Stomach smooth muscle (tissue), 2 donors: ENCODE data around the gene BOLA3.
A peak's percentile ranks its signal among the peaks of the same experiment; 100 is the strongest.

Source experiments
- H3K27ac ChIP-seq: one replicate; pipeline ENCODE4 v1.7.0; 2013; ENCODE audit warnings: mild to moderate bottlenecking, low read length, inconsistent platforms
- H3K27me3 ChIP-seq, 2 donors: one replicate each; pipeline ENCODE4 v1.7.0; 2013; ENCODE audit warnings: low read length in 2 of 2; ENCODE audit not compliant: insufficient read depth in 2 of 2, control insufficient read depth in 1 of 2
- H3K36me3 ChIP-seq, 2 donors: one replicate each; pipeline ENCODE4 v1.7.0; 2013; ENCODE audit warnings: low read length in 2 of 2; ENCODE audit not compliant: control insufficient read depth in 2 of 2, insufficient read depth in 2 of 2
- H3K4me1 ChIP-seq: one replicate; pipeline ENCODE4 v1.7.0; 2013; ENCODE audit warnings: low read length; ENCODE audit not compliant: control insufficient read depth, insufficient read depth
- H3K4me3 ChIP-seq, 2 donors: one replicate each; pipeline ENCODE4 v1.7.0; 2013; ENCODE audit warnings: low read length in 2 of 2
- H3K9ac ChIP-seq, 2 donors: one replicate each; pipeline ENCODE4 v1.7.0; 2013; ENCODE audit warnings: low read length in 2 of 2, mild to moderate bottlenecking in 1 of 2
- H3K9me3 ChIP-seq, 2 donors: one replicate each; pipeline ENCODE4 v1.7.0; 2013; ENCODE audit warnings: low read length in 2 of 2; ENCODE audit not compliant: control insufficient read depth in 2 of 2
- donor health status: healthy.
- donor health status: Pancreatic carcinoma.

The BOLA3 gene

DNA sequence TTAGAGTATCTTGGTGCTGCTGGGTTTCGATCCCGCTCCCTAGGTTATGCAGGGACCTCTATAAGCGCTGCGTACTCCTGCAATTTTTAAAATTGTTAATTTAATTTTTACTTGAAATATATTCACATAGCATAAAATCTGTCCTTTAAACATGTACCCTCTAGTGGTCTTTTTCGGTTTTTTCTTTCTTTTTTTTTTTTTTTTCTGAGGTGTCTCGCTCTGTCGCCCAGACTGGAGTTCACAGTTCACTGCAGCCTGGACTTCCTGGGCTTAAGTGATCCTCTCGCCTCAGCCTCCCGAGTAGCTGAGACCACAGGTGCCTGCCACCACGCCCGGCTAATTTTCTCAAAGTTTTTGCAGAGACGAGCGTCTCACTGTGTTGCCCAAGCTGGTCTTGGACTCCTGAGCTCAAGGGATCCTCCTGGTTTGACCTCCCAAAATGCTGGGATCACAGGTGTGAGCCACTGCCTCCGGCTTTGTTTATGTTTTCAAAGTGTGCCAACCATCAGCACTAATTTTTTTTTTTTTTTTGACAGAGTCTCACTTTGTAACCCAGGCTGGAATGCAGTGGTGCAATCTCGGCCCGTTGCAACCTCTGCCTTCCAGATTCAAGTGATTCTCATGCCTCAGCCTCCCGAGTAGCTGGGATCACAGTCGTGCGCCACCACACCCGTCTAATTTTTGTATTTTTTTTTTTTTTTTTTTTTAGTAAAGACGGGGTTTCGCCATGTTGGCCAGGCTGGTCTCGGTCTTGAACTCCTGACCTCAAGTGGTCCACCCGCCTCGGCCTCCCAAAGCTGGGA is 31.6 kb upstream of the BOLA3 start:
- Histone ChIP-seq H3K9ac (peak overlapping the region in 1 of 2 donors; percentile 29), H3K27ac (no peak overlapping the region)

DNA sequence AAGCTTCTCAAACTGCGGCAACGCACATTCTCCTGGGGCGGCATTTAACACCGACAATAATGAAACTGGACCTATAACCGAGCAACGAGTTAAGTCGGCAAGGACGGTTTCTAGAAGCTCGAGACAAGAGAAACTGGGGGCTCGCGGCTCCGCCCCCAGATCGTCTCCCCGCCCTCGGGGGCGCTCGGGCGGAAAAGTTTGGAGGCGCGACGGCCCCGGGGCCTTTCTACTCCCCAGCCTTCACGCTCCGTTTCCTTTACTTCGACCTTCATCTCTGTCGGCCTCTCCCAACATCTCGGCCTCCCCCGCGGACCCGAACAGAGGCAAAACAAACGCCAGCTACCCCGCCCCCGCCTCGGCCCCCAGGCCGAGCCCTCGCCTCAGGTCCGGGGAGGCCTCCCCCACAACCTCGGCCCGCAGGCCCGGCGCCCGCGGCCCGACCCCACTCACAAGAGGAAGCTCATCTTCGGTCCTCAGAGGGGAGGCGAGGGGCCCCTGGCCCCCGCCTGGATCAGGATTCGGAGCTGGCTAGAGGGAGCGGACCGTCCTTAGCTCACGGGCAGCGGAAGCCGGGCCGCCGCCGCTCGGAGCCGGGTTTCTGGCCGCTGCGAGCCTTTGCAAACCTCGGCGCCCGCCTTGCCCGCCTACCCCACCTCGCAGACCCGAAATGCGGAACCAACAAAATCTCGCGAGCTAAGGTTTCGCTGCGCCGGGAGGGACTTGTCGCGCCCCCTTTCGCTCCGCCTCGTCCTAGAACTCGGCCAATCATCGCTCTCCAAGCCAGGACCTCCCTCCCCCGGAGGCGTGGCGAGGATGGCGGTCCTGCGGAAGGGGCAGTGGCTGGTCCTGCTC is 30.7 kb upstream of the BOLA3 start, which contains the start of gene MOB1A:
TSS of gene MOB1A (minus strand) at position 669 of the 852 bp plus-strand sequence. CDS start at position 464, 205 bp downstream.
- Histone ChIP-seq H3K4me3 (peak within 1 kb of the TSS; percentile 70 to 88), H3K9me3 (no peaks in the 10 kb centered on the region), H3K27ac (peak within 1 kb of the TSS; percentile 88), H3K27me3 (no peaks in the 10 kb centered on the region), H3K4me1 (peaks cover 13% of the 10 kb centered on the region), H3K36me3 (no peaks in the 10 kb centered on the region), H3K9ac (peak within 1 kb of the TSS; percentile 89 to 94)

More for the DNA sequence above, 31.6 kb upstream of the BOLA3 start:
- Histone ChIP-seq H3K36me3 (no peaks in the 10 kb centered on the region), H3K27me3 (no peaks in the 10 kb centered on the region), H3K4me1 (peaks cover 13% of the 10 kb centered on the region), H3K4me3 (peak overlapping the region; percentile 70 to 88), H3K9me3 (no peaks in the 10 kb centered on the region)

DNA sequence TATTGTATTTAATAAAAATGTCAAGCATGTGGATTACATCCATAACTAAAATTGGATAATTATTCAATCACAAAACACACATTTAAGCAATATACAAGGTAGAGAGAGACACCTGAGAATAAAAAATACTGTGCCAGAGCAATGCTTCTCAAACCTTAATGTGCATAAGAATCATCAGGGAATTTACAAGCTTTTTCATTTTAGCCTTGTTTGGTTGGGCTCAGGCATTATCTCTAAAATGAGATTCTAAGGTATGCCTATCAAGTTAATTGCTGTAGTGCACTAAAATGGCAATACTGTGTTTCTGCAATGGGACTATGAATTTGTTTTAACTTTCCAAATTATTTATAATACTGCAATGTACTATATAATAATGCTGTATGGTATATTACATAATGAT is 30.0 kb upstream of the BOLA3 start:
- H3K27ac ChIP-seq: peak overlapping the region; percentile 88
- H3K9ac ChIP-seq: peak overlapping the region; percentile 89 to 94
- H3K9me3 ChIP-seq: no peaks in the 10 kb centered on the region
- H3K4me3 ChIP-seq: peak overlapping the region; percentile 70 to 88
- no peaks in the 10 kb centered on the region for H3K36me3 ChIP-seq
- H3K4me1 ChIP-seq: peaks cover 13% of the 10 kb centered on the region
- no peaks in the 10 kb centered on the region for H3K27me3 ChIP-seq

DNA sequence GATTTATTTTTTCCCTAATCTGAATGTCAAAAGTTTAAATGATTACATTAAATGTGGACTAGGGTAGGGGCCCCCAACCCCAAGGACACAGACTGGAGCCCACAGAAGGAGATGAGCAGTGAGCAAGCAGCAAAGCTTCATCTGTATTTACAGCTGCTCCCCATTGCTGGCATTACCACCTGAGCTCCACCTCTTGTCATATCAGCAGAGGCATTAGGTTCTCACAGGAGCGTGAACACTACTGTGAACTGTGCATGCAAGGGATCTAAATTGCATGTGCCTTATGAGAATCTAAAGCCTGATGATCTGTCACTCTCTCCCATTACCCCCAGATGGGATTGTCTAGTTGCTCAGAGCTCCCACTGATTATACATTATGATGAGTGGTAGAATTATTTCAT is 27.2 kb upstream of the BOLA3 start:
- Histone ChIP-seq H3K4me3 (no peak overlapping the region), H3K4me1 (peaks cover 13% of the 10 kb centered on the region), H3K27me3 (no peaks in the 10 kb centered on the region), H3K36me3 (peaks cover 1 to 4% of the 10 kb centered on the region in 2 donors), H3K9me3 (no peaks in the 10 kb centered on the region), H3K27ac (no peak overlapping the region), H3K9ac (no peak overlapping the region)

DNA sequence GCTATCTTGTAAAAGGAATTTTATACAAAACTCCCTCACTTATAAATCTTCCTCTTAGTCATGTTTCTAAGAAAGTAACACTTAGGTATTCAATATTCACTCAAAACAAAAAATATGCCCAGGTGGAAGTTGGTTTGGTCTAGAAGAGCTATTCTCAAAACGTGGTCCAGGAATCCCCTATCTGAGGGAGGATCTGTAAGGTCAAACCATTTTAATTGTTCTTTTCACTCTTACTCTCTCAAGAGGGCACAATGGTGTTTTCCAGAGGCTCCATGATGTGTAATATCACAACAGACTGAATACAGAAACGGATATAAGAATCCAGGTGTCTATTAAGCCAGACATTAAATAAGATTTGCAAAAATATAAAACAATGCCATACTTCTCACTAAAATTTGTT is 21.0 kb upstream of the BOLA3 start:
- no peaks in the 10 kb centered on the region for H3K9me3 ChIP-seq
- no peak overlapping the region for H3K4me3 ChIP-seq
- peaks cover 28 to 30% of the 10 kb centered on the region in 2 donors for H3K36me3 ChIP-seq
- H3K9ac ChIP-seq: no peak overlapping the region
- no peaks in the 10 kb centered on the region for H3K27me3 ChIP-seq
- no peaks in the 10 kb centered on the region for H3K4me1 ChIP-seq
- H3K27ac ChIP-seq: no peak overlapping the region

DNA sequence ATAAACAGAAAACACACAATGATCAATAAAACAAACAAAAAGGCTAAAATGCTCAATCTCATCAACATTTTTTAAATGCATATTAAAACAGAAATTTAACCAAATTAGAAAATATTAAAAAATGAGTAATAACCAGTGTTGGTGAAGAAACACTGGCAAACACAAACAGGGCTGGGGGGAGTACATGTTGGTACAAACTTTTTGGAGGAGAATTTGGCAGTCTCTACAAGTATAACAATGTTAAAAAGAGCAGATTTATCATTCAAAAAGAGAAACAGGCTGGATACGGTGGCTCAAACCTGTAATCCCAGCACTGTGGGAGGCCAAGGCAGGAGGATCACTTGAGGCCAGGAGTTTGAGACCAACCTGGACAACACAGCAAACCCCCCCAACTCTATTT is 17.0 kb upstream of the BOLA3 start:
- H3K27ac ChIP-seq: no peak overlapping the region
- H3K4me3 ChIP-seq: no peak overlapping the region
- no peaks in the 10 kb centered on the region for H3K27me3 ChIP-seq
- no peak overlapping the region for H3K9ac ChIP-seq
- no peaks in the 10 kb centered on the region for H3K4me1 ChIP-seq
- H3K9me3 ChIP-seq: no peaks in the 10 kb centered on the region
- peaks cover 24 to 33% of the 10 kb centered on the region in 2 donors for H3K36me3 ChIP-seq

DNA sequence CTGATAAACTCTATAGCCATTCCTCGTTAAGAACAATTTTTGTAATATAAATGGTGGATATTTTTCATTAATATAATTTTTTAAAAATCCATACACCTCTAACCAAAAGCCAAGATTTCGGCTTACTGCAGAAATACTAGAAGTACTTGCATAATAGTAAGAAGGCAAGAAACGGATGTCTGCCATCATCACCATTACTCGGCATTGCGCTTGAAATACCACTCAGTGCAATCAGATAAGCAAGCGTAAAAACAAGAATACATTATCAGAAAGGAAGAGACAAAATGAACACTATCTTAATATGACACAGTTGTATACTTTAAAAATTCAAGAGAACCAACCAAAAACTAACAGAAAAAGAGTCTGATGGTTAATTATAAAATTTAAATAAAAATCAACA is 15.2 kb upstream of the BOLA3 start:
- no peak overlapping the region for H3K4me3 ChIP-seq
- H3K4me1 ChIP-seq: no peaks in the 10 kb centered on the region
- peaks cover 31 to 35% of the 10 kb centered on the region in 2 donors for H3K36me3 ChIP-seq
- no peak overlapping the region for H3K27ac ChIP-seq
- no peaks in the 10 kb centered on the region for H3K27me3 ChIP-seq
- H3K9ac ChIP-seq: no peak overlapping the region
- H3K9me3 ChIP-seq: no peaks in the 10 kb centered on the region

DNA sequence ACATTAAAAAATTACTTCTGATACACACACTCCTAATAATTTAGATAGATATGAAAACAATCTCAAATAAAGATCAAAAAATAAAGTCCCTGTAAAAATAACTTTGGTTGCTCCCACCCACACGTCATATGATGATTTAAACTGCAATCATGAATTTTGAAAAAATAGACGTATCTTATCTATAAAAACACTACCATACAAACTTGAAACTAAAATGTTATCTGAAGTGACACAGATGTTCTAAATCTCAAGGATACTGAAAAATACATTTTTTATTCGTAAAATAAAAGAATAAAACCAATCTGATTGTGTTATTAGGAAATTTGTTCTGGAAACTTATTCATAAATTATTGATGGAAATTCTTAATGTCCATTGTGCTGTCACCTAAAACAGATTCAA is 8.1 kb upstream of the BOLA3 start:
- H3K36me3 ChIP-seq: peaks cover 22 to 35% of the 10 kb centered on the region in 2 donors
- no peak overlapping the region for H3K9ac ChIP-seq
- H3K27me3 ChIP-seq: no peaks in the 10 kb centered on the region
- H3K27ac ChIP-seq: no peak overlapping the region
- H3K4me3 ChIP-seq: no peak overlapping the region
- no peaks in the 10 kb centered on the region for H3K9me3 ChIP-seq
- no peaks in the 10 kb centered on the region for H3K4me1 ChIP-seq

DNA sequence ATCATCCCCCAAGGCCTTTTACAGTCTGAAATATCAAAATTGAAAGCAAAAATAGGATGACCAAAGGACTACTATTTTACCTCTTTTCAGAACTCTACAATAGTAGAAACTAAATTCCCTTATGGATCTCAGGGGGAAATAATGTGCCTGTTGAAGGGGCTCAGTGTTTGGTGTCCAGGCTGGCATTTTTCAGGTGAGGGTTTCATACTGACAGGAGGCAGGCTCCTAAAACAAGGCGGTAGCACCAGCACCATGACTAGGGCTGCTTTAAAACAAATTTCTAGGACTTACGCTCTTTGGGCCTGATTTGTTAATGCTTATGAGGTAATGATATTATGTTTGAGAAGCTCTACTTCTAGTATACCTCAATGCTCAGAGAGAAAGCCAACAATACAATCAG is 5.2 kb upstream of the BOLA3 start:
- Histone ChIP-seq H3K9me3 (no peaks in the 10 kb centered on the region), H3K27me3 (no peaks in the 10 kb centered on the region), H3K27ac (no peak overlapping the region), H3K9ac (no peak overlapping the region), H3K4me1 (peaks cover 8% of the 10 kb centered on the region), H3K36me3 (peaks cover 9 to 25% of the 10 kb centered on the region in 2 donors), H3K4me3 (no peak overlapping the region)

DNA sequence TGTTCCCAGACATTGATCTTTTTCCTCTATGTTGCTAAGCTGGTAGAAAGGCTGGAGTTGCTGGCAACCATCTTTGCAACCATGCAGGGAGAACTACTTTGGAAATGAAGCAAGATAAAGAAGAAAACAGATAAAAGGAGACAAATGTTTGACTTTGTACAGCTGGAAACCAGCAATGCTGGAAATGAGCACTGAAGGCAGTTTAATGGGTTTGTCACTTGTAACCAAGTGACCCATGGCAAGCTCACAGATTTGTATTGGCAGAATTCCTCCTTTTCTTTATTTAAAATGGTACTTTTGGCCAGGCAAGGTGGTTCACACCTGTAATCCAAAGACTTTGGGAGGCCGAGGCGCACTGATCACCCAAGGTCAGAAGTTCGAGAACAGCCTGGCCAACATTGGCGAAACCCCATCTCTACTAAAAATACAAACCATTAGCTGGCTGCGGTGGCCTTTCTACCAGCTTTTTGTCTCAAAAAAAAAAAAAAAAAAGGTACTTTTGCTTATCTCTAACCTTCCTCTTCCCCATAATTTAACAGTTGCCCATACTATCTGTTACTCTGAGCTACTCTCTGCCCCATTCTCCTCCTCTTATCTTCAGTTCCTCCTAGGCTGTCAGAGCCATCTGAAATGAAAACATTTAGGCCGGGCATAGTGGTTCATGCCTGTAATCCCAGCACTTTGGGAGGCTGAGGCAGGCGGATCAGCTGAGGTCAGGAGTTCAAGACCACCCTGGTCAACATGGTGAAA is 2.0 kb upstream of the BOLA3 start:
- H3K27ac ChIP-seq: no peak overlapping the region
- no peaks in the 10 kb centered on the region for H3K27me3 ChIP-seq
- peaks cover 23% of the 10 kb centered on the region for H3K4me1 ChIP-seq
- H3K4me3 ChIP-seq: no peak overlapping the region
- H3K9me3 ChIP-seq: no peaks in the 10 kb centered on the region
- H3K9ac ChIP-seq: no peak overlapping the region
- peaks cover 0 to 13% of the 10 kb centered on the region in 2 donors for H3K36me3 ChIP-seq
